H1 (cell line): ENCODE data around the gene HOXB4. TPM values are rescaled to one million over a fixed set of nuclear protein-coding genes. Genes with fewer than 3 reads are reported as not detected.

Source experiments
- CTCF ChIA-PET: fragments of 300-600 bp; sonication (Branson Sonifier 250); formaldehyde crosslinking; loops from one replicate; lab custom pipeline; 2021; ENCODE audit not compliant: partially characterized antibody; lab: Charles Lee
- POLR2A ChIA-PET: fragments of 300-600 bp; sonication (Branson Sonifier 250); formaldehyde crosslinking; loops from one replicate; lab custom pipeline; 2021; ENCODE audit warnings: inconsistent platforms; ENCODE audit not compliant: partially characterized antibody; lab: Charles Lee
- DNase-seq, 2 experiments: peaks; one replicate each; pipeline versions ENCODE4 v3.0.0 to v3.0.0-alpha.2; 2010 to 2022; ENCODE audit warnings: low spot score in 2 of 2, low read depth in 1 of 2, mixed read lengths in 1 of 2
- FAIRE-seq: peaks from 2 replicates; lab custom pipeline; 2011; peaks lifted over from hg19 to GRCh38; lab: Jason Lieb, UNC
- H2AFZ ChIP-seq: 2 replicates; pipeline ENCODE4 v1.8.1; 2012; ENCODE audit warnings: low read length, inconsistent platforms
- H2AK5ac ChIP-seq: 2 replicates; pipeline ENCODE4 v1.6.1; 2013; ENCODE audit warnings: low read depth, low read length
- H2BK120ac ChIP-seq: replicated peaks from 2 replicates; pipeline ENCODE3; 2013; ENCODE audit warnings: low read depth, low read length, inconsistent platforms
- H2BK12ac ChIP-seq: 2 replicates; pipeline ENCODE4 v1.6.1; 2013; ENCODE audit warnings: low read depth, low read length
- H2BK15ac ChIP-seq: 2 replicates; pipeline ENCODE4 v1.6.1; 2013; ENCODE audit warnings: low read length
- H2BK20ac ChIP-seq: 2 replicates; pipeline ENCODE4 v1.6.1; 2013; ENCODE audit warnings: low read length
- H2BK5ac ChIP-seq: 2 replicates; pipeline ENCODE4 v1.6.1; 2013; ENCODE audit warnings: low read depth, low read length
- H3K14ac ChIP-seq: 2 replicates; pipeline ENCODE4 v1.6.1; 2013; ENCODE audit warnings: inconsistent platforms; ENCODE audit not compliant: insufficient read length
- H3K18ac ChIP-seq: 2 replicates; pipeline ENCODE4 v1.6.1; 2013; ENCODE audit warnings: low read length; ENCODE audit errors: extremely low read depth
- H3K23ac ChIP-seq: 2 replicates; pipeline ENCODE4 v1.6.1; 2013; ENCODE audit warnings: inconsistent platforms; ENCODE audit not compliant: insufficient read length
- H3K23me2 ChIP-seq: 2 replicates; pipeline ENCODE4 v1.6.1; 2013; ENCODE audit warnings: low read depth, low read length
- H3K27ac ChIP-seq: 2 replicates; pipeline ENCODE4 v1.6.1; 2011; ENCODE audit warnings: low read depth, low read length, inconsistent platforms
- H3K27me3 ChIP-seq, 4 experiments: replicated peaks in 1 of 4; 1 replicate in 1 of 4; 2 replicates in 3 of 4; pipeline versions ENCODE4 v1.6.1 to v1.8.1; 2011 to 2013; ENCODE audit warnings: low read length in 3 of 4, mild to moderate bottlenecking in 3 of 4, inconsistent platforms in 2 of 4, mixed read lengths in 2 of 4, moderate library complexity in 1 of 4; ENCODE audit not compliant: control insufficient read depth in 3 of 4, insufficient read depth in 3 of 4; ENCODE audit errors: extremely low read depth in 1 of 4
- H3K36me3 ChIP-seq, 4 experiments: 2 replicates each; pipeline versions ENCODE4 v1.6.1 to v1.8.1; 2011 to 2013; ENCODE audit warnings: mild to moderate bottlenecking in 4 of 4, low read length in 3 of 4, moderate library complexity in 2 of 4, control low read depth in 1 of 4, inconsistent platforms in 1 of 4; ENCODE audit not compliant: insufficient read depth in 4 of 4, control insufficient read depth in 2 of 4
- H3K4ac ChIP-seq: replicated peaks from 2 replicates; pipeline ENCODE3; 2013; ENCODE audit warnings: low read length, low read depth, mixed read lengths, inconsistent platforms; ENCODE audit not compliant: insufficient read length
- H3K4me1 ChIP-seq, 4 experiments: replicated peaks in 1 of 4; 1 replicate in 1 of 4; 2 replicates in 3 of 4; pipeline versions ENCODE4 v1.6.1 to v1.8.1; 2011 to 2013; ENCODE audit warnings: low read length in 3 of 4, inconsistent platforms in 2 of 4, mixed read lengths in 1 of 4; ENCODE audit not compliant: insufficient read depth in 4 of 4, control insufficient read depth in 3 of 4
- H3K4me2 ChIP-seq, 2 experiments: 2 replicates each; pipeline versions ENCODE4 v1.6.1 to v1.8.1; 2011 to 2013; ENCODE audit warnings: low read depth in 2 of 2, low read length in 2 of 2, control low read depth in 1 of 2, inconsistent platforms in 1 of 2, mild to moderate bottlenecking in 1 of 2; ENCODE audit not compliant: insufficient read depth in 1 of 2
- H3K4me3 ChIP-seq, 4 experiments: fragments of 200-600, 300-600 bp in 1 of 4; sonication (generic), shearing (Covaris generic), sonication (Bioruptor Twin) in 1 of 4; 2 replicates each; pipeline versions ENCODE4 v1.5.1 to v1.8.1; 2011 to 2016; ENCODE audit warnings: low read length in 4 of 4, low read depth in 3 of 4, control low read depth in 2 of 4, inconsistent platforms in 2 of 4, mild to moderate bottlenecking in 2 of 4, mixed read lengths in 1 of 4, moderate library complexity in 1 of 4; ENCODE audit not compliant: insufficient read depth in 2 of 4; ENCODE audit errors: extremely low read depth in 1 of 4
- H3K56ac ChIP-seq: replicated peaks from 2 replicates; pipeline ENCODE3; 2013; ENCODE audit warnings: low read depth, mild to moderate bottlenecking, mixed read lengths, low read length, inconsistent platforms; ENCODE audit not compliant: insufficient read length
- H3K79me1 ChIP-seq: 2 replicates; pipeline ENCODE4 v1.6.1; 2013; ENCODE audit warnings: low read depth, low read length, control low read depth
- H3K79me2 ChIP-seq, 2 experiments: 2 replicates each; pipeline versions ENCODE4 v1.6.1 to v1.8.1; 2012 to 2013; ENCODE audit warnings: low read length in 2 of 2, mild to moderate bottlenecking in 2 of 2, inconsistent platforms in 1 of 2; ENCODE audit not compliant: insufficient read depth in 2 of 2, control insufficient read depth in 1 of 2
- H3K9ac ChIP-seq, 4 experiments: replicated peaks in 1 of 4; 1 replicate in 1 of 4; 2 replicates in 3 of 4; pipeline versions ENCODE4 v1.6.1 to v1.8.1; 2011 to 2013; ENCODE audit warnings: low read depth in 3 of 4, low read length in 3 of 4, control low read depth in 2 of 4, mild to moderate bottlenecking in 2 of 4, moderate library complexity in 2 of 4, inconsistent platforms in 1 of 4; ENCODE audit errors: extremely low read depth in 1 of 4
- H3K9me3 ChIP-seq, 2 experiments: 2 replicates each; pipeline versions ENCODE4 v1.6.1 to v1.8.1; 2012 to 2013; ENCODE audit warnings: mild to moderate bottlenecking in 2 of 2, moderate library complexity in 2 of 2, control low read depth in 1 of 2, inconsistent platforms in 1 of 2, low read depth in 1 of 2, low read length in 1 of 2, mixed read lengths in 1 of 2; ENCODE audit not compliant: insufficient read depth in 2 of 2
- H4K20me1 ChIP-seq, 2 experiments: replicated peaks in 1 of 2; 2 replicates each; pipeline versions ENCODE3 to v1.8.1; 2011 to 2013; ENCODE audit warnings: inconsistent platforms in 2 of 2, low read length in 2 of 2, mild to moderate bottlenecking in 1 of 2; ENCODE audit not compliant: insufficient read depth in 2 of 2, control insufficient read depth in 1 of 2
- H4K5ac ChIP-seq: 2 replicates; pipeline ENCODE4 v1.6.1; 2013; ENCODE audit warnings: low read length, low read depth, mixed read lengths, inconsistent platforms; ENCODE audit not compliant: insufficient read length
- H4K8ac ChIP-seq: 2 replicates; pipeline ENCODE4 v1.8.0; 2013; ENCODE audit warnings: mild to moderate bottlenecking, moderate library complexity, low read length, inconsistent platforms; ENCODE audit not compliant: insufficient read depth; ENCODE audit errors: extremely low read depth
- H4K91ac ChIP-seq: replicated peaks from 2 replicates; pipeline ENCODE3; 2013; ENCODE audit warnings: low read length, mixed read lengths, inconsistent platforms; ENCODE audit not compliant: insufficient read length
- CBX8 ChIP-seq: fragments of 300-800, 300-1000 bp; sonication (generic); IDR thresholded peaks from 2 replicates; pipeline ENCODE4 v1.7.1; 2016; ENCODE audit warnings: low read depth, low read length, borderline replicate concordance
- KDM4A ChIP-seq: IDR thresholded peaks from one replicate; pipeline ENCODE4 v1.7.1; 2012; ENCODE audit warnings: low read depth, mild to moderate bottlenecking, moderate library complexity, low read length, inconsistent platforms; ENCODE audit not compliant: severe bottlenecking
- WGBS, 2 experiments: shearing (Covaris generic) in 1 of 2; methylation state at CpG; one replicate each; pipeline versions ENCODE4 v1.1.6 to v1.1.7; 2013 to 2015; ENCODE audit warnings: low lambda C conversion rate in 2 of 2, mixed read lengths in 2 of 2, inconsistent platforms in 1 of 2, low coverage in 1 of 2, missing lambda C conversion rate in 1 of 2; ENCODE audit not compliant: insufficient replicate concordance in 2 of 2, insufficient coverage in 1 of 2, insufficient read length in 1 of 2; ENCODE audit errors: extremely low coverage in 1 of 2, missing lambda C conversion rate in 1 of 2; 5-methylcytosine and 5-hydroxymethylcytosine counted together
- polyA plus RNA-seq, 7 experiments: library from polyadenylated mRNA; depleted of rRNA in 3 of 7; stranded (reverse) in 5 of 7; unstranded in 2 of 7; fragments of >200 nt in 5 of 7; fragments of 200-250 nt in 2 of 7; gene quantifications; 1 replicate in 5 of 7; 2 replicates in 1 of 7; 4 replicates in 1 of 7; pipeline versions ENCODE4 v1.2.1 to v1.2.3, GENCODE V29; 2011 to 2013; ENCODE audit warnings: missing spikeins in 2 of 7, mixed read lengths in 2 of 7
- total RNA-seq: library from RNA; stranded (reverse); fragmentation: NEBNext Ultra II Directional; extraction: Animal tissue kit (Norgen Biotek cat#: 25700); gene quantifications from 2 replicates; pipeline ENCODE4 v1.2.1, GENCODE V29; 2021

Gene HOXB4
- total and polyA plus RNA-seq, 2 of the 8 experiments (the other 6 are each of a cell fraction or from before 2014, with no cell fraction given): not detected

- Histone ChIP-seq H3K56ac (no peak overlapping the region), H2BK20ac (no peak overlapping the region), H3K14ac (no peak overlapping the region), H3K4me3 (no peak overlapping the region), H2BK120ac (no peak overlapping the region), H3K9me3 (no peaks in the 10 kb centered on the region), H3K79me1 (no peaks in the 10 kb centered on the region), H4K5ac (no peak overlapping the region), H3K23ac (no peak overlapping the region), H2BK15ac (no peak overlapping the region), H3K18ac (no peak overlapping the region), H2BK12ac (no peak overlapping the region), H3K9ac (no peak overlapping the region), H3K4ac (no peak overlapping the region), H4K91ac (no peak overlapping the region), H2AFZ (no peak overlapping the region), H3K27ac (no peak overlapping the region), H3K36me3 (peaks cover 0 to 3% (median 0%) of the 10 kb centered on the region in 4 experiments; a peak in 1 of 8 replicates), H3K4me1 (peaks cover 0 to 6% (median 2%) of the 10 kb centered on the region in 4 experiments; a peak in 3 of 7 replicates), H3K79me2 (no peaks in the 10 kb centered on the region), H4K8ac (no peak overlapping the region), H4K20me1 (peaks cover 32 to 57% of the 10 kb centered on the region in 2 experiments), H3K23me2 (no peaks in the 10 kb centered on the region)
- DNase-seq: no peak
- WGBS, 2 experiments: 33% methylated on average over 4 of the region's 4 CpGs; no CpG with 5 or more reads in 1 of the 2 experiments
- CTCF ChIA-PET: interaction anchor here (0.8 to 2.1 kb wide), 14 partner anchors 9 to 386 kb away, joined by 3 to 12 read pairs (median 4); no protein-coding TSS in a partner anchor
- POLR2A ChIA-PET: no interaction called here
- 0 out of 2 replicates have a peak, but pooled peaks have one; percentile 3 for TF ChIP-seq CBX8
- no peak for TF ChIP-seq KDM4A
- TF ChIP-seq, all 59 proteins: peak for 1
- no peak overlapping the region for H2AK5ac ChIP-seq
- peaks cover 99 to 100% (median 100%) of the 10 kb centered on the region in 4 experiments for H3K27me3 ChIP-seq
- H3K4me2 ChIP-seq: no peak overlapping the region
- FAIRE-seq: no peak
- no peak overlapping the region for H2BK5ac ChIP-seq
Measured at GRCh38 chr17:48601207-48601538, 23.0 kb upstream of the HOXB4 start.
